GM13977 (cell line): ENCODE measurements around the gene IDI2.
"Not testable (repeated sequence)": the region's sequence is repeated elsewhere in the genome, so short reads cannot be mapped to it uniquely, and the experiment has no call there.

Experiments
- DNase-seq: peaks from one replicate; pipeline ENCODE4 v3.0.0; 2012; ENCODE audit warnings: low spot score
- in situ Hi-C: fragments of 300-500 bp; cut with MboI; formaldehyde crosslinking; loops from one replicate; pipeline ENCODE4 v1.12.0; 2022; ENCODE audit warnings: low sequenced_read_pairs, low pct_unique_long_range_greater_than_20kb, mixed read lengths, inconsistent platforms; ENCODE audit not compliant: unreplicated experiment
- TF ChIP-seq, protein P1 (sequence below): IDR thresholded peaks from 2 replicates; pipeline ENCODE4 v1.5.1; 2012; ENCODE audit warnings: mild to moderate bottlenecking, control low read depth; ENCODE audit not compliant: insufficient read depth; ENCODE audit errors: extremely low read depth, missing control alignments

The IDI2 gene

DNA sequence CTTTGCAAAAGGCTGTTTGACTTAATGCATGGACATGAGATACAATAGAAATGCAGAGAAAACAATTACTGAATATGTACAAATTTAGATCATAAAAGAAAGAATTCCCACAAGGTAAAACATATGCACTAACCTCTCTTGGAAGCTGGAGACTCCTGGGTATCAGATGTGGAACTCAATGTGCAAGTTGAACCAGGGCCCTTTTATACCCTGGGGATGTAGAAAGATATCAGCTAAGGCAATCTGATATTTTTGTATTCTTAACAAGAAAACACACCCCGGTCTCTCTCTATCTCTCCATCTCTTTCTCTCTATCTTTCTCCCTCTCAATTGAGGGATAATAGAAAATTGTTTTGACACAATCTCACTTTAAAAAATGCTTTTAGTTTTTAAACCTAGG, at the start of gene IDI2:
Gene IDI2 (minus strand): TSS at position 177 of the 400 bp plus-strand sequence. CDS start 1,136 bp downstream, outside the sequence.
- TF ChIP-seq, protein P1, sequence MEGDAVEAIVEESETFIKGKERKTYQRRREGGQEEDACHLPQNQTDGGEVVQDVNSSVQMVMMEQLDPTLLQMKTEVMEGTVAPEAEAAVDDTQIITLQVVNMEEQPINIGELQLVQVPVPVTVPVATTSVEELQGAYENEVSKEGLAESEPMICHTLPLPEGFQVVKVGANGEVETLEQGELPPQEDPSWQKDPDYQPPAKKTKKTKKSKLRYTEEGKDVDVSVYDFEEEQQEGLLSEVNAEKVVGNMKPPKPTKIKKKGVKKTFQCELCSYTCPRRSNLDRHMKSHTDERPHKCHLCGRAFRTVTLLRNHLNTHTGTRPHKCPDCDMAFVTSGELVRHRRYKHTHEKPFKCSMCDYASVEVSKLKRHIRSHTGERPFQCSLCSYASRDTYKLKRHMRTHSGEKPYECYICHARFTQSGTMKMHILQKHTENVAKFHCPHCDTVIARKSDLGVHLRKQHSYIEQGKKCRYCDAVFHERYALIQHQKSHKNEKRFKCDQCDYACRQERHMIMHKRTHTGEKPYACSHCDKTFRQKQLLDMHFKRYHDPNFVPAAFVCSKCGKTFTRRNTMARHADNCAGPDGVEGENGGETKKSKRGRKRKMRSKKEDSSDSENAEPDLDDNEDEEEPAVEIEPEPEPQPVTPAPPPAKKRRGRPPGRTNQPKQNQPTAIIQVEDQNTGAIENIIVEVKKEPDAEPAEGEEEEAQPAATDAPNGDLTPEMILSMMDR = no peak
- no peak for DNase-seq
- in situ Hi-C loops = no loop called here

DNA sequence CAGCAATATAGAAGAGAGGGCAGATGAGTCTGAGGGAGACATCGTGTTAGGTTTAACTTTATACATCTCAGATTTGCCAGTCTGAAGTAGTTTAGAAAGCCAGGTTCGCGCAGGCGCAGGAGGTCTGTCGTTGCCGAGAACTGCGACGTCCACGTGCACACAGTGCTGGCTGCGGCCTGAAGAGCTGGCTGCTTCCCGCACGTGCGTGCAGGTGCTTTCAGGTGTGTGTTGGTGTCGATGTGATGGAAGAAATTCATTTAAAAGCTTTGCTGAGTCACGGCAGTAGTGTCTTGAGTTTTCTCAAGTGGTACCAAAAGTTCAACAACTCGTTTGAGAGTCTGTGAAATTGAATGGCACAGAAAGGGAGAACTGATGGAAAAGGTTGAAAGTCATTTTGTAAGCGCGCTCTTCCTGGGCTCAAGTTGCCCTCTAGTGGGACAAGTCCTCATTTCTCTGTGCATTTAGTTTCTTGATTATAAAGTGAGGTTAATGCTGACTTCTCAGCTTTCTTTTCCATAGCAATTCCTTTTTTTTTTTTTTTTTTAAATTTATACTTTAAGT, 49.2 kb upstream of the IDI2 start:
- TF ChIP-seq, protein P1 = peak; percentile 36
- in situ Hi-C loops = no loop called here
- no peak for DNase-seq

DNA sequence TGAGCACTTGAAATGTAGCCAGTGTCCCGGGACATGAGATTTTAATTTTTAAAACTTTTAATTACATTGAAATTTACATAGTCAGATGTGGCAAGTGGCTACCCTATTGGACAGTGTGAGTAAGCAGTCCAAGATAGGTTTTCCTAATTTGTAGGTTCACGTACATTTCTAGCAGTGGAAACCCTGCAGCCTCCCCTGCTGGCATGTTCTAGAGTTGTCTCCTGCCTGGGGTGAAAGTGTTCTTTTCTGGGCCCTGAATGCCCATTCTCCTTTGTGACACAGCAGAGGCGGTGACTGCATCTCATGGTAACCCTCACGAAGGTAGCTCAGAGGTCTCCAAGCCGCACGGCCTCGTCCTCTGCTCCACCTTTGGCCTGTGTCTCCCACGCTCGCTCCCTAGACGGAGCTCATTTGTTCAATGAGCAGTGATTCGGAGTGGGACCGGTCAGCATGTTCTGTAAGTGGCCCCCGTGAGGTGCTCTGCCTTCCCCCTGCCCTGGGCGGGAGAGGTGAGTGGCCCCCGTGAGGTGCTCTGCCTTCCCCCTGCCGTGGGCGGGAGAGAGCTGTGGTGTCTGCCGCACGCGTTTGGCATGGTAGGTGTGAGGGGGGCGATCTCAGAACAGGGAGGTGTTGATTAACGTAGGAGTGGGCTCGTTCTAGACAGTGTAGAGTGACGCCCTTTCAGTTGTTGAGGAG, 48.5 kb upstream of the IDI2 start:
- DNase-seq = no peak
- TF ChIP-seq, protein P1 = peak; percentile 34
- in situ Hi-C loops = no loop called here

DNA sequence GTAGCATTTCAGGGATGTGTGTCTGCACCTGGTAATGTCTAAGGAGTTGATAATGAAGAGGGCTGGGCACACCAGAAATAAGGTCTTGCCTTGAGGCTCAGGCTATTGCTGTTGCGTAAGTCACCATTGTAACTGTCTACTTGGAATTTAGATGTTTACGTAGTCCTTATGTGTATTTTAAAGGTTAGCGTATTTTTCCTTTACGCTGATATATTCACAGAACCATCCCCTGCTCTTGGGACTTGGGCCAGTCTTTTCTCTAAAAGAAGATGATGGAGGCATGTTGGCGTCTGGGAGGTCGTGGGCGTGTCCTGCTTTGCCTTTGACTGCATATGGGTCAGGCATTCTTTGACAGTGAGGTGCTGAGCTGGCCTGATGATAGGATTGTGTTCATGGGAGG, 45.3 kb upstream of the IDI2 start:
- TF ChIP-seq, protein P1 = no peak

DNA sequence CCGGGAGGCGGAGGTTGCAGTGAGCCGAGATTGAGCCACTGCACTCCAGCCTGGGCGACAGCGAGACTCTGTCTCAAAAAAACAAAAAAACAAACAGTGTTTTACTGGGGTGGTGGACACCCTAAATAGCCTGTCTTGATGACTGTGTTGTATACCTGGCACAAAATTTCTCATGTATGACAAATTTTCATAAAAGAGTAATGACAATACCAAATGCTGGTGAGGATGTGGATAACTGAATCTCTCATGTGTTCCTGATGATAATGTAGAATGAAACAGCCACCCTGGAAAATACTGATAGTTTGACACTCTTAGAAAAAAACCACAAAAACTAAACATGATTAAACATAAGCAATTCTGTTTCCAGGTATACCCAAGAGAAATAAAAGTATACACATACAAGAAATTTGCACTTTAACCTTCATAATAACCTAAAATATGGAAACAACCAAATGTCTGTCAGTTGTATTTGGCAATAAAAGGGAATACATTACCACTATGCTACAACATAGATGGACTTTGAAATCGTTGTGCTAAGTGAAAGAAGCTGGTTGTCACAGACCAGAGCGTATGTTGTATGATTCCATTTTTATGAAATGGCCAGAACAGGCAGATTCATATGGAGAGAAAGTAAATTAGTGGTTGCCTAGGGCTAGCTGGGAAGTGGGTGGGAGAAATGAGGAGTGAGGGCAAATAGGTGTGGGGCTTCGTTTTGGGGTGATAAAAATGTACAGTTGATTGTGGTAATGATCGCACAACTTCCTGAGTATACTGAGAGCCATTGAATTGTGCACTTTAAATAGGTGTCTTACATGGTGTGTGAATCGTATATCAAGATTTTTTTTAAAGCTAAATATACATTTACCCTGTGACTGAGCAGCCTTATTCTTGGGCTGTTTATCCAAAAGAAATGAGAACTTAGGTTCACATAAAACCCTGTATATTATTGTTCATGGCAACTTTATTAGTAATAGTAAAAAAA, 43.0 kb upstream of the IDI2 start:
- in situ Hi-C loops = no loop called here
- TF ChIP-seq, protein P1 = no peak
- DNase-seq = no peak

More for the DNA sequence above, 45.3 kb upstream of the IDI2 start:
- DNase-seq = no peak
- in situ Hi-C loops = no loop called here

DNA sequence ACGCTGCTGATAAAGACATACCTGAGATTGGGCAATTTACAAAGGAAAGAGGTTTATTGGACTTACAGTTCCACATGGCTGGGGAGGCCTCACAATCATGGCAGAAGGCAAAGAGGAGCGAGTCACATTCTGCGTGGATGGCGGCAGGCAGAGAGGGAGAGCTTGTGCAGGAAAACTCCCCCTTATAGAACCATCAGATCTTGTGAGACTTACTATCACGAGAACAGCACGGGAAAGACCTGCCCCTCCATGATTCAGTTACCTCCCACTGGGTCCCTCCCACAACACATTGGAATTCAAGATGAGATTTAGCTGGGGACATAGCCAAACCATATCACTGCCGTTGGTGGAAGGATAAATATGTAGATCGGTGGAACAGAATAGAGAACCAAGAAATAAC, 41.1 kb upstream of the IDI2 start:
- DNase-seq, in situ Hi-C loops: not testable (repeated sequence)

DNA sequence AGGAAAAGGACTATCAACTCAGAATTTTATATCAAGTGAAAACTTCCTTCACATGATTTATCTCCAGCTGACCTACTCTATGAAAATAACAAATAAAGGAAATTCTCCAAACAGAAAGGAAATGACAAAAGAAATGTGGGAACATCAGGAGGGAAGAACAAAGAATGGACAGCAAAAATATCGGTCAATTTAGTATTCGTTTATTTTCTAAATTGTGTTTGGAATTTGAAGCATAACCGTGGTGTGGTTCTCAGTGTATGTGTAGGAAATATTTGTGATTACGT, 39.2 kb upstream of the IDI2 start:
- in situ Hi-C loops = no loop called here
- DNase-seq = no peak
- TF ChIP-seq, protein P1 = no peak
